ENCODE data around the gene NKD1.
A peak's percentile ranks its signal among the peaks of the same experiment; 100 is the strongest.
"Not testable (repeated sequence)": the region's sequence is repeated elsewhere in the genome, so short reads cannot be mapped to it uniquely, and the experiment has no call there.

NKD1 gene

DNA sequence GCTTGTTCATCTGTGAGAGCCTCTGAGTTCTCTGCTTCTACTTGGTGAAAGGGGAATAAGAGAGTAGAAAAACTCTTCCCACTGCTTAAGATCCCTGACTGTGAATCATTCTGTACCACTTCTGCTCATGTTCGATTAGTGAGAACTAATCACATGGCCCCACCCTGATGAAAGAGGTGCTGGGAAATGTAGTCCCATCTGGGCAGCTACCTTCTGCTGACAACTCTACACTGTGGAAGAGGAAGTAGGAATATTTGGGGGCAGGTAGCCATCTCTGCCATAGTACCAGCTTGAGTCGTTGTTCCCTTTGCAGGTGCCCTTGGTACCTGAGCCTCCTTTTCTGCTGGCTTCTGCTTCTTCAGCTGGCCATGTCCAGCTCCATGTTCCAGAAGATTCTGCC, 29.9 kb downstream of the NKD1 start:
- Histone ChIP-seq H3K4me3 (ENCODE audit: control insufficient read depth in 1 of 7, extremely low read depth in 1 of 7, insufficient read depth in 4 of 7, low read depth in 2 of 7, low read length in 6 of 7) (no peak overlapping the region), H3K27ac (ENCODE audit: insufficient read depth in 1 of 2, low read depth in 1 of 2, low read length in 2 of 2, poor library complexity in 1 of 2, severe bottlenecking in 2 of 2) (no peak overlapping the region), H3K27me3 (replicated peaks in 2 of 5; ENCODE audit: control insufficient read depth in 4 of 5, insufficient read depth in 5 of 5, low read length in 4 of 5) (no peaks in the 10 kb centered on the region), H3K36me3 (ENCODE audit: control insufficient read depth in 4 of 4, insufficient read depth in 4 of 4, low read length in 3 of 4) (no peaks in the 10 kb centered on the region), H3K4me1 (ENCODE audit: control extremely low read depth in 1 of 4, control insufficient read depth in 4 of 4, insufficient read depth in 4 of 4, low read length in 3 of 4) (no peaks in the 10 kb centered on the region), H3K9me3 (ENCODE audit: control extremely low read depth in 1 of 5, control insufficient read depth in 4 of 5, insufficient read depth in 2 of 5, low read depth in 1 of 5, low read length in 4 of 5) (no peaks in the 10 kb centered on the region)
- ChIA-PET CTCF (interaction anchor here (1.4 kb wide), 1 partner anchor 13 kb away, joined by 4 read pairs; no protein-coding TSS in a partner anchor), POLR2A (no interaction called here)
- 75% methylated on average over 1 of the region's 2 CpGs for WGBS (ENCODE audit: insufficient coverage)
- peak in 1 of 3 donors; percentile 6 for DNase-seq

DNA sequence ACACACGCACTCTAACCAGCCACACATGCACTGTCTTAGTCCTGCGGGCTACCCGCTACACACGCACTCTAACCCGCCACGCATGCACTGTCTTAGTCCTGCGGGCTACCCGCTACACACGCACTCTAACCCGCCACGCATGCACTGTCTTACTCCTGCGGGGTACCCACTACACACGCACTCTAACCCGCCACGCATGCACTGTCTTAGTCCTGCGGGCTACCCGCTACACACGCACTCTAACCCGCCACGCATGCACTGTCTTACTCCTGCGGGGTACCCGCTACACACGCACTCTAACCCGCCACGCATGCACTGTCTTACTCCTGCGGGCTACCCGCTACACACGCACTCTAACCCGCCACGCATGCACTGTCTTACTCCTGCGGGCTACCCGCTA, 31.2 kb downstream of the NKD1 start:
- 94% methylated on average over 15 of the region's 32 CpGs for WGBS (ENCODE audit: insufficient coverage)
- H3K9me3 ChIP-seq (ENCODE audit: control extremely low read depth in 1 of 5, control insufficient read depth in 4 of 5, insufficient read depth in 2 of 5, low read depth in 1 of 5, low read length in 4 of 5); H3K36me3 ChIP-seq (ENCODE audit: control insufficient read depth in 4 of 4, insufficient read depth in 4 of 4, low read length in 3 of 4); DNase-seq; H3K4me1 ChIP-seq (ENCODE audit: control extremely low read depth in 1 of 4, control insufficient read depth in 4 of 4, insufficient read depth in 4 of 4, low read length in 3 of 4); H3K4me3 ChIP-seq (ENCODE audit: control insufficient read depth in 1 of 7, extremely low read depth in 1 of 7, insufficient read depth in 4 of 7, low read depth in 2 of 7, low read length in 6 of 7); CTCF ChIA-PET; POLR2A ChIA-PET; H3K27me3 ChIP-seq (replicated peaks in 2 of 5; ENCODE audit: control insufficient read depth in 4 of 5, insufficient read depth in 5 of 5, low read length in 4 of 5); H3K27ac ChIP-seq (ENCODE audit: insufficient read depth in 1 of 2, low read depth in 1 of 2, low read length in 2 of 2, poor library complexity in 1 of 2, severe bottlenecking in 2 of 2): not testable (repeated sequence)

DNA sequence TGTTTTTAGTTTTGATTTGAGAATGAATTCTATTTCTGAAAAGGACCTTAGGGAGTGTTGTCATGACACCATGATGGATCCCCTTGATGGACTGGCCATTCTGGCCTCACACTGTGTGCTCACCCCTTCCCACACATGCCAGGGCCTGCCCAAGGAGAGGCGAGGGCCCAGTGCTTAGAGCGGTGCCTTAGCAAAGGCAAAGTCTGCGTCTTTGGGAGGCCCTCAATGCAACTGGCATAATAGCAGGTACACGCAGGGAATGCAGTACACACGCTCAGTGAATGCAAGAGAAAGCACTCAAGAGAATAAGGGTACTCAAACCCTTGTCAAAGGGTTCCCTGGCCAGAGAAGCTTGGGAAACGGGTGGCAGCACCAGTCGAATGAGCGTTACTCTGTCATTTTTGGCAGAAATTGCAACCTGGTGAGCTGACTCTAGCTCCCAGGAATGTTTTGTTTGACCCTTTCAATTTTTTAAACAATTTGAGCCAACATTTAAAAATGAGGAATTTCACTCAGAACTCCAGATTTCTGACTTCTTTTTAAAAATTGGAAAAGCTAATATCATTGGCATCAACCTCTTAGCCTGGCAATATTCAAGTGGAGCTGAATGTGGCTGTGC, 32.1 kb downstream of the NKD1 start:
- H3K4me1 ChIP-seq (ENCODE audit: control extremely low read depth in 1 of 4, control insufficient read depth in 4 of 4, insufficient read depth in 4 of 4, low read length in 3 of 4), result peaks cover 0 to 4% (median 2%) of the 10 kb centered on the region in 4 experiments
- CTCF ChIA-PET, result interaction anchor here (1.3 kb wide), 1 partner anchor 13 kb away, joined by 3 read pairs; no protein-coding TSS in a partner anchor
- H3K36me3 ChIP-seq (ENCODE audit: control insufficient read depth in 4 of 4, insufficient read depth in 4 of 4, low read length in 3 of 4), result no peaks in the 10 kb centered on the region
- POLR2A ChIA-PET, result no interaction called here
- no peak overlapping the region for H3K27ac ChIP-seq (ENCODE audit: insufficient read depth in 1 of 2, low read depth in 1 of 2, low read length in 2 of 2, poor library complexity in 1 of 2, severe bottlenecking in 2 of 2)
- no peaks in the 10 kb centered on the region for H3K27me3 ChIP-seq (replicated peaks in 2 of 5; ENCODE audit: control insufficient read depth in 4 of 5, insufficient read depth in 5 of 5, low read length in 4 of 5)
- 98% methylated on average over 8 of the region's 8 CpGs for WGBS (ENCODE audit: insufficient coverage)
- H3K9me3 ChIP-seq (ENCODE audit: control extremely low read depth in 1 of 5, control insufficient read depth in 4 of 5, insufficient read depth in 2 of 5, low read depth in 1 of 5, low read length in 4 of 5), result no peaks in the 10 kb centered on the region
- DNase-seq, result no peak
- no peak overlapping the region for H3K4me3 ChIP-seq (ENCODE audit: control insufficient read depth in 1 of 7, extremely low read depth in 1 of 7, insufficient read depth in 4 of 7, low read depth in 2 of 7, low read length in 6 of 7)

DNA sequence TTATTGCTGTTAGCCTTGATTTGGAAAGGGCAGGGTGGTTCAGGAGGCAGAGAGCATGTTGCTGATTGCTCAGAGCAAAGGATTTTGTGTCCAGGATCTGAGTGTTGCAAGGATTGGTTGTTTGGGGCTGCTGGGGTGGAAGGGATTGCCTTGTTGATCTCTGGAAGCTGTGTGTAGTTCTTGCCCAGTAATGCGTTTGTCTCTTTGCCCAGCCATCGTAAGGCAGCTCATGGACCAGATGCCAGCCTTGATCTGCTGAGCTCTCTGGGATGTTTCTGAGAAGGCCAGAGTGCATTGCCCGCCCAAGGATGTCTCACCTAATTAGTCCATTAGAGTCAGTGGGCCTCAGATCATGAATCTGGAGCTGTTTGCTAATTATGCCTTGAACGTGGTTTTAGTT, 33.6 kb downstream of the NKD1 start:
- Histone ChIP-seq H3K36me3 (ENCODE audit: control insufficient read depth in 4 of 4, insufficient read depth in 4 of 4, low read length in 3 of 4) (no peaks in the 10 kb centered on the region), H3K27me3 (replicated peaks in 2 of 5; ENCODE audit: control insufficient read depth in 4 of 5, insufficient read depth in 5 of 5, low read length in 4 of 5) (no peaks in the 10 kb centered on the region), H3K27ac (ENCODE audit: insufficient read depth in 1 of 2, low read depth in 1 of 2, low read length in 2 of 2, poor library complexity in 1 of 2, severe bottlenecking in 2 of 2) (no peak overlapping the region), H3K9me3 (ENCODE audit: control extremely low read depth in 1 of 5, control insufficient read depth in 4 of 5, insufficient read depth in 2 of 5, low read depth in 1 of 5, low read length in 4 of 5) (no peaks in the 10 kb centered on the region), H3K4me3 (ENCODE audit: control insufficient read depth in 1 of 7, extremely low read depth in 1 of 7, insufficient read depth in 4 of 7, low read depth in 2 of 7, low read length in 6 of 7) (no peak overlapping the region), H3K4me1 (ENCODE audit: control extremely low read depth in 1 of 4, control insufficient read depth in 4 of 4, insufficient read depth in 4 of 4, low read length in 3 of 4) (peaks cover 0 to 4% (median 2%) of the 10 kb centered on the region in 4 experiments)
- 95% methylated on average over 3 of the region's 4 CpGs for WGBS (ENCODE audit: insufficient coverage)
- POLR2A ChIA-PET, result no interaction called here
- CTCF ChIA-PET, result interaction anchor here (1.1 to 1.3 kb wide), 2 partner anchors 11 to 21 kb away, joined by 3 read pairs; no protein-coding TSS in a partner anchor
- DNase-seq, result no peak

DNA sequence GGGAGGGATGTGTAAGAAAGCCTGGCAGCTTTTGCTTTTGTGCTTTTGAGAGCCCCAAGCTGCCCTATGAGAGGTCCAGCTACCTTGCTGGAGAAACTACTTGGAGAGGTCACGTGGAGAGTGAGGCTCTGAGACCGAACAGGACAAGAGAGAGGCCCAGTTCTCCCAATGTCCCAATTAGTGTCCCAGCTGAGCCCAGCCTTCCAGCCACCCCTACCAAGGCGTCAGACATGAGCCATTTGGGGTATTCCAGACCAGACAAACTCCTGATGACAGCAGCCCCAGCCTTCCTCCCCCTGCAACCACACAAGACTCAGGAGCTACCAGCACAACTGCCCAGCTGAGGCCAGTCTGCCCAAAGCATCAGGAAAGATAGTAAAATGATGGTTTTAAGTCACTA, 35.0 kb downstream of the NKD1 start:
- 97% methylated on average over 3 of the region's 3 CpGs for WGBS (ENCODE audit: insufficient coverage)
- no peak for DNase-seq
- Histone ChIP-seq H3K4me1 (ENCODE audit: control extremely low read depth in 1 of 4, control insufficient read depth in 4 of 4, insufficient read depth in 4 of 4, low read length in 3 of 4) (peaks cover 0 to 4% (median 2%) of the 10 kb centered on the region in 4 experiments), H3K27me3 (replicated peaks in 2 of 5; ENCODE audit: control insufficient read depth in 4 of 5, insufficient read depth in 5 of 5, low read length in 4 of 5) (no peaks in the 10 kb centered on the region), H3K36me3 (ENCODE audit: control insufficient read depth in 4 of 4, insufficient read depth in 4 of 4, low read length in 3 of 4) (no peaks in the 10 kb centered on the region), H3K9me3 (ENCODE audit: control extremely low read depth in 1 of 5, control insufficient read depth in 4 of 5, insufficient read depth in 2 of 5, low read depth in 1 of 5, low read length in 4 of 5) (peaks cover 0 to 3% (median 0%) of the 10 kb centered on the region in 5 experiments), H3K4me3 (ENCODE audit: control insufficient read depth in 1 of 7, extremely low read depth in 1 of 7, insufficient read depth in 4 of 7, low read depth in 2 of 7, low read length in 6 of 7) (no peak overlapping the region), H3K27ac (ENCODE audit: insufficient read depth in 1 of 2, low read depth in 1 of 2, low read length in 2 of 2, poor library complexity in 1 of 2, severe bottlenecking in 2 of 2) (no peak overlapping the region)
- CTCF ChIA-PET, result interaction anchor here (0.9 kb wide), 1 partner anchor 28 kb away, joined by 3 read pairs; no protein-coding TSS in a partner anchor
- POLR2A ChIA-PET, result no interaction called here

DNA sequence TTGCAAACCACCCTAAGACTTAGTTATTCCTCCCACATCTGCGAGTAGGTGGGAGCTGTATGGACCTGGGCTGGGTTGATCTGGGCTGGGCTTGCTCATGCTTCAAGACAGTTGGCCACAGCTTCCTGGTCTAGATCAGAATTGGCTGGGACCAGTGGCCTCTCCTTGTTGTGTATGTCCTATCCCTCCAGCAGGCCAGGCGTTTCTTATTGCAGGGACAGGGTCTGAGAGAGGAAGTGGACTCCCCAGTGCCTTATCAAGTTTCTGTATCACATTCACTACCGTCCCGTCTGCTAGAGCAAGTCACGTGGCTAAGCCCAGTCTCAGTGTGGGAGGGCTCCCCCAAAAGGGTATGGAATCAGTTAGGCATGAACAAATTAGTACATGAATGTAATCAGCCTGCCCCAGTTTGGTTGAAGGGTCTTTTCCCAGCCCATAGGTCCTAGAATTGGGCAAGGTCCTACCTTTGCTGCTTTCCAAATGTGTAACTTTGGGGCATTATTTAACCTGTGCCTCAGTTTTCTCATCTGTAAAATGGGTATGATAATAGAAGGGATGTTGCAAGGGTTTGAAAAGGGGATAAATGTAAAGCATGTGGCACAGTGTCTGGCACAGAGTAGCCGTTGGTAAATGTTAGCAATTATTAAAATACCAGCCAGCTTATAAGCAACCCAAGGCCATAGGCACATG, 36.0 kb downstream of the NKD1 start:
- Histone ChIP-seq H3K27ac (ENCODE audit: insufficient read depth in 1 of 2, low read depth in 1 of 2, low read length in 2 of 2, poor library complexity in 1 of 2, severe bottlenecking in 2 of 2) (no peak overlapping the region), H3K4me1 (ENCODE audit: control extremely low read depth in 1 of 4, control insufficient read depth in 4 of 4, insufficient read depth in 4 of 4, low read length in 3 of 4) (peaks cover 0 to 12% (median 7%) of the 10 kb centered on the region in 4 experiments), H3K27me3 (replicated peaks in 2 of 5; ENCODE audit: control insufficient read depth in 4 of 5, insufficient read depth in 5 of 5, low read length in 4 of 5) (no peaks in the 10 kb centered on the region), H3K9me3 (ENCODE audit: control extremely low read depth in 1 of 5, control insufficient read depth in 4 of 5, insufficient read depth in 2 of 5, low read depth in 1 of 5, low read length in 4 of 5) (peaks cover 0 to 3% (median 0%) of the 10 kb centered on the region in 5 experiments), H3K4me3 (ENCODE audit: control insufficient read depth in 1 of 7, extremely low read depth in 1 of 7, insufficient read depth in 4 of 7, low read depth in 2 of 7, low read length in 6 of 7) (peak overlapping the region in 1 of 7 experiments; percentile 31), H3K36me3 (ENCODE audit: control insufficient read depth in 4 of 4, insufficient read depth in 4 of 4, low read length in 3 of 4) (no peaks in the 10 kb centered on the region)
- CTCF ChIA-PET, result no interaction called here
- POLR2A ChIA-PET, result no interaction called here
- DNase-seq, result peak; percentile 12 to 60 (median 34)
- WGBS (ENCODE audit: insufficient coverage), result 28% methylated on average over 4 of the region's 6 CpGs

DNA sequence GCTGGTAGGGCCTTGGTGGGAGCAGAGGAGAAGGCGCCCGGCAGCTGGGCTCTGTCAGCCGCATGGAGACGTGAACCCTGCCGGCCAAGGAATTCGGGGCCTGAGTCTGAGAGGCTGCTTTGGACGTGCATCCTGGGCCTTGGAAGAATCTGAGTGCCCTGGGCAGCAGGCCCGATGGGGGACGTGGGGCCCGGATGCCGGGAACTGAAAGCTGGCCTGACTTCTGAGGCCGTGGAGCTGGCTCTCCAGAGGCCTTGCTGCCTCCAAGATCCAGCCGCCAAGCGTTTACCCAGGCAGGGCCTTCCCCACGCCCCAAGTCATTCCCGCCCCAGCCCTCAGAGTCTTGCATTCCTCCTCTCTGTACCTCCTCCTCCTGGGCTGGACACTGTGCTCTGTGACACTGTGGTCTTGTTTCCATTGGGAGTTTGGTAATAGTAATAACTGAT, 37.2 kb downstream of the NKD1 start:
- DNase-seq, result no peak
- WGBS (ENCODE audit: insufficient coverage), result 95% methylated on average over 15 of the region's 16 CpGs
- no peaks in the 10 kb centered on the region for H3K36me3 ChIP-seq (ENCODE audit: control insufficient read depth in 4 of 4, insufficient read depth in 4 of 4, low read length in 3 of 4)
- H3K4me3 ChIP-seq (ENCODE audit: control insufficient read depth in 1 of 7, extremely low read depth in 1 of 7, insufficient read depth in 4 of 7, low read depth in 2 of 7, low read length in 6 of 7), result no peak overlapping the region
- H3K27ac ChIP-seq (ENCODE audit: insufficient read depth in 1 of 2, low read depth in 1 of 2, low read length in 2 of 2, poor library complexity in 1 of 2, severe bottlenecking in 2 of 2), result no peak overlapping the region
- H3K27me3 ChIP-seq (replicated peaks in 2 of 5; ENCODE audit: control insufficient read depth in 4 of 5, insufficient read depth in 5 of 5, low read length in 4 of 5), result no peaks in the 10 kb centered on the region
- peaks cover 0 to 20% (median 12%) of the 10 kb centered on the region in 4 experiments for H3K4me1 ChIP-seq (ENCODE audit: control extremely low read depth in 1 of 4, control insufficient read depth in 4 of 4, insufficient read depth in 4 of 4, low read length in 3 of 4)
- peaks cover 0 to 3% (median 0%) of the 10 kb centered on the region in 5 experiments for H3K9me3 ChIP-seq (ENCODE audit: control extremely low read depth in 1 of 5, control insufficient read depth in 4 of 5, insufficient read depth in 2 of 5, low read depth in 1 of 5, low read length in 4 of 5)
- POLR2A ChIA-PET, result no interaction called here
- CTCF ChIA-PET, result no interaction called here

Measured in common myeloid progenitor, CD34-positive (primary cell).